HUES48 (cell line): ENCODE measurements around the gene GSAP.

Source experiments
- H3K27ac ChIP-seq: one replicate; pipeline ENCODE4 v1.7.0; 2013; ENCODE audit warnings: low read depth, low read length, inconsistent platforms
- H3K27me3 ChIP-seq: 2 replicates; pipeline ENCODE4 v1.6.1; 2013; ENCODE audit warnings: mild to moderate bottlenecking, low read length; ENCODE audit not compliant: control insufficient read depth, insufficient read depth
- H3K36me3 ChIP-seq: 2 replicates; pipeline ENCODE4 v1.6.1; 2013; ENCODE audit warnings: low read length; ENCODE audit not compliant: control insufficient read depth, insufficient read depth
- H3K4me1 ChIP-seq: 2 replicates; pipeline ENCODE4 v1.6.1; 2013; ENCODE audit warnings: mild to moderate bottlenecking, low read length; ENCODE audit not compliant: control insufficient read depth, insufficient read depth
- H3K4me3 ChIP-seq: 2 replicates; pipeline ENCODE4 v1.5.1; 2013; ENCODE audit warnings: mild to moderate bottlenecking, low read depth, low read length
- H3K9ac ChIP-seq: 2 replicates; pipeline ENCODE4 v1.6.1; 2013; ENCODE audit warnings: mild to moderate bottlenecking, low read depth, low read length, moderate library complexity
- H3K9me3 ChIP-seq: 2 replicates; pipeline ENCODE4 v1.6.1; 2013; ENCODE audit warnings: low read length; ENCODE audit not compliant: control insufficient read depth, insufficient read depth

GSAP gene

DNA sequence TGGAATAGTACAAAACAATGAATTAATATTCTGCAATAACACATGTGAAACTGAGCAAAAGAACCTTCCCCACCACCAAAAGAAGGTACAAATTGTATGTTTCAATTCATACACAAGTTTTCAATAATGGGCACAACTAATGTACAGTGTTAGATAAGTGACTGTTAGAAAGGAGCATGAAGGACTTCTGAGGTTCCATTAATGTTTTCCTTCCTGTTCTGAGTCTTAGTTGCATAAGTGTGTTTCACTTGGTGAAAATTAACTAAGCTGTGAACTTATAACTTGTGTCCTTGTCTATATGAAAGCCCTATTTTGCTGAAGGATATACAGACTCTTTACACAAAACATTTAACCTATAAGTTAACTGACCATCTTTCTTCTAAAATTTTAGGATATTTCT lies 8.2 kb downstream of the GSAP start:
- Histone ChIP-seq H3K9me3 (no peaks in the 10 kb centered on the region), H3K27ac (no peak overlapping the region), H3K4me1 (peaks cover 30% of the 10 kb centered on the region), H3K9ac (no peak overlapping the region), H3K4me3 (no peak overlapping the region), H3K27me3 (no peaks in the 10 kb centered on the region), H3K36me3 (no peaks in the 10 kb centered on the region)

DNA sequence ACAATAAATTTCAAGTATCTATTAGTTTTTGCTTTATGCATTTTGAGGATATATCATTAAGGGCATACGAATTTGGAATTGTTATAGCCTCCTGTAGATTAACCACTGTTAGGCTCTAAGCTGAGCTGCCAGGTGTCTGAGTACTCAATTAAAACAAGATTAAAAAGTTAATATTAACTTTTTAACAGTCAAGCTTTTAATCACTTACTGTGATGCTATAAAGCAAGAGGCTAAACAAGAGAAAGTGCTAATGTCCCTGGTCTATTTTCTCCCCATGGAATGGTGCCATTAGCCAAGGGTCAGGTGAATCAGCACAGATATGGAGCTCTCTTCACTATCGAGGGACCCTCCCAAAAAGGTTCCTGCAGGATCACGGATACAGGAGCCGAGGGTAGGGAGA lies 9.7 kb downstream of the GSAP start:
- Histone ChIP-seq H3K36me3 (no peaks in the 10 kb centered on the region), H3K9ac (no peak overlapping the region), H3K4me1 (peaks cover 24% of the 10 kb centered on the region), H3K27me3 (no peaks in the 10 kb centered on the region), H3K9me3 (no peaks in the 10 kb centered on the region), H3K4me3 (no peak overlapping the region), H3K27ac (no peak overlapping the region)

DNA sequence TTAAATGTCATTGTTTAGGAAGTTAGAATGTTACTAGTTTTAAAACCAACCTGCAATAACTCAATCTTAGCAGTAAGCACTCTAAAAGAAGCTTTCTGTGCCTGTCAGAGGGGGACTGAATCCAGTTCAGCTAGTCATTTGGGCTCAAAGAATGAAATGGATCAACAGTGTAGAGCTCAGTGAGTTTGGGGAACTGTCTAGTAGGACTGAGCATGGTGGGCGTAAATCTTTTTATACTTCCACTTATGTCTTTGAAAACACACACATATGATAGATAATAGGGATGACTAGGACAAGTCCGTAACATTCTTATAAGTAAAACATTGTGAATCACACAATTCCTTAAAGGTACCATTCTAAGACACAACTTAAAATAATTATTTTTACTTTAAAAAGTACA lies 11.5 kb downstream of the GSAP start:
- Histone ChIP-seq H3K27ac (no peak overlapping the region), H3K27me3 (no peaks in the 10 kb centered on the region), H3K9me3 (no peaks in the 10 kb centered on the region), H3K4me3 (no peak overlapping the region), H3K4me1 (peaks cover 10% of the 10 kb centered on the region), H3K36me3 (no peaks in the 10 kb centered on the region), H3K9ac (no peak overlapping the region)

DNA sequence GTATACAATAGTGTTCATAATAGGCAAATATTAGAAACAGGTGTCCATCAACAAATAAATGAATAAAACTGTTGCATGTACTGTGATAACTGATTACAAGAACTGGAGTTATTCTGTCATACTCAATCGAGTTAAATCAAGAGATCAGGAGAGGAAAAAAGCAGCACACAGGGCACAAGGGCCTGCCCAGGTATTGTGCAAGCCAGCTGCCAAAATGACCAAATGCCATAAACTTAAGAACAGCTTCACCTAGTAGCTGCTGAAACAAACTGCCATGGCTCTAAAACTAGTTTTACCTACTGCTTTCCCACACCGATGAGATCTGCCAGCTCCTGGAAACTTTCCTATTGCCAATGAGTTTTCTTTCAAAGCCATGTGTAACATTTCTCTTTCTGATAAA lies 12.2 kb downstream of the GSAP start:
- H3K27me3 ChIP-seq, result no peaks in the 10 kb centered on the region
- H3K9me3 ChIP-seq, result no peaks in the 10 kb centered on the region
- no peaks in the 10 kb centered on the region for H3K36me3 ChIP-seq
- H3K27ac ChIP-seq, result no peak overlapping the region
- H3K4me1 ChIP-seq, result peaks cover 8% of the 10 kb centered on the region
- H3K4me3 ChIP-seq, result no peak overlapping the region
- H3K9ac ChIP-seq, result no peak overlapping the region

DNA sequence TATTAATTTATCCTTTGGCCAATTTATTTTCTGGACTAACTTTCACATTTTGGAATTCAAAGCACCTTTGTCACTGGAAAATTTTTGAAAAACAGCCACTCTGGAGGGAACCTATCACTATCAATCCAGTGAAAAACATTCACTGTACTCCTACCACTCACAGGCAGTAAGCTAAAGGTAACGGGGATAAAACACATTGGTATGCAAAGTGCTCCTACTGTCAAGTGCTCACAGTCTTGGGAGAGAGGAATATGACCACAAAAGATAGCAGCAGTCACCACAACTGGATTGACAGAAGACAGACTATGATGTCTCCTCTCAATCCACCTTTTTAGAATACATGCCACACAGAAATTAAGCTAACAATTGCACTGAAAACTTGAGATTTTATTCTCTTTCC lies 13.3 kb downstream of the GSAP start:
- no peak overlapping the region for H3K4me3 ChIP-seq
- no peaks in the 10 kb centered on the region for H3K9me3 ChIP-seq
- H3K36me3 ChIP-seq, result no peaks in the 10 kb centered on the region
- peaks cover 8% of the 10 kb centered on the region for H3K4me1 ChIP-seq
- no peaks in the 10 kb centered on the region for H3K27me3 ChIP-seq
- no peak overlapping the region for H3K9ac ChIP-seq
- no peak overlapping the region for H3K27ac ChIP-seq

DNA sequence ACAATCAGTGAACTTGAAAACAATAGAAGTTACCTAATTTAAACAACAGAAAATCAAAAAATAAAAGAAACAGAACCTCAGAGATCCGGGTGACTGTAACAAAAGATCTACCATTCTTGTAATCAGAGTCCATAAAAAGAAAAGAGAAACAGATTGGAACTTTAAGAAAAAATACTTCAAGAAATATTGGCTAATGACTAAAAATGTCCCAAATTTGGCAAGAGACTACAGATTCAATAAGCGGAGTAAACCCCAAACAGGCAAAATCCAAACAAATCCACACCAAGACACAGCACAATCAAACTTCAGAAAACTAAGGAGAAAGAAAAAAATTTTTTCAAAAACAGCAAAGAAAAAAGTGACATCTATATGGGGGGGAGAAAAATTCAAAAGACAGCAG lies 15.1 kb downstream of the GSAP start:
- Histone ChIP-seq H3K4me3 (no peak overlapping the region), H3K27me3 (no peaks in the 10 kb centered on the region), H3K9ac (no peak overlapping the region), H3K4me1 (peaks cover 15% of the 10 kb centered on the region), H3K9me3 (no peaks in the 10 kb centered on the region), H3K27ac (no peak overlapping the region), H3K36me3 (no peaks in the 10 kb centered on the region)

DNA sequence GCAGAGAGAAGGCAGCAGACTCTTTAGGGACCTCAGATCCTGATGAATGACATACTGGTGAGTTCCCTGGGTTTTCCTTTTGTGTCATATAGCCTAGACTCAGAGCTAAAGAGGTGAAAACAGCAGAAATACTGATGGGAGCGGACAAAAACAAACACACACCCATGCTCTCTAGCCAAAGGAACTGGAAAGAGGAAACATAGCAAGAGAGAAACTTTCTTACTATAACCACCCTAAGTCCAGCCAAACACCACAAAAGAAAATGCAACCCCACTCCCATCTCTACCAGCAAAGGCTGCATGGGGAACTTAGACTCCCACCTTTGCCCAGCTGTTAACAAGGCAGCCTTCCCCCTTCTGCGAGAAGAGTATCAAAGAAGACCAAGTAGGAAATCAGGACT lies 16.3 kb downstream of the GSAP start:
- peaks cover 24% of the 10 kb centered on the region for H3K4me1 ChIP-seq
- no peaks in the 10 kb centered on the region for H3K27me3 ChIP-seq
- H3K36me3 ChIP-seq, result no peaks in the 10 kb centered on the region
- no peaks in the 10 kb centered on the region for H3K9me3 ChIP-seq
- H3K4me3 ChIP-seq, result no peak overlapping the region
- no peak overlapping the region for H3K9ac ChIP-seq
- no peak overlapping the region for H3K27ac ChIP-seq

DNA sequence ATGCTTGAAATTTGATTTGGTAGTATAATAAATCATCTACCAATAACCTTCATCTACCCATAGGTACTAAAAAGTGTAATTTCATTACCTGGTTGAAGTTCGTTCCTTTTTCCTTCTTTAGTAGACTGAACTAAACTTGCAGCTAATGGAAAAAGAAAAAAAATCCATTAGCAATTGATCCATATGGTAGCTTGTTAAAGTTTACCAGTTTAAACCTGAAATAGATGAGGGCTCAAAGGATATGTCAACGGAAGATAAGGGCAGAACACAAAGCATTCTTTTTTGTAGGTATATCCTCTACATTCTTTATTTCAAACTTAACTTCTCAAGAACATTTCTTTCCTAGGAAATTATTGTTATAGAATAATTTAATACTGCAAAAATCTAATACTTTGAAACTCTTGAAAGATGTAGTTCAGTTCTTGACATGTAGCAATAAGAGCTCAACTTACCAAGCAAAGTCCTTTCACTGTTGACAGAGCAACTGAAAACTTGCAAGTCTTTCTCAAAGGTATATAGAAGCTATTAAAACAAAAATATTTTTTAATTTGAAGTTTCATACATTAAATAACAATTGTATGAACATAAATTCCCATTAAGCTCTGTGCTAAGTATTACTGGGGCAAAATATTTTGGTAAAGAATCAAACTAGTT lies 19.1 kb downstream of the GSAP start:
- no peaks in the 10 kb centered on the region for H3K36me3 ChIP-seq
- H3K9ac ChIP-seq, result no peak overlapping the region
- H3K4me3 ChIP-seq, result no peak overlapping the region
- peaks cover 16% of the 10 kb centered on the region for H3K4me1 ChIP-seq
- no peaks in the 10 kb centered on the region for H3K9me3 ChIP-seq
- no peaks in the 10 kb centered on the region for H3K27me3 ChIP-seq
- no peak overlapping the region for H3K27ac ChIP-seq

DNA sequence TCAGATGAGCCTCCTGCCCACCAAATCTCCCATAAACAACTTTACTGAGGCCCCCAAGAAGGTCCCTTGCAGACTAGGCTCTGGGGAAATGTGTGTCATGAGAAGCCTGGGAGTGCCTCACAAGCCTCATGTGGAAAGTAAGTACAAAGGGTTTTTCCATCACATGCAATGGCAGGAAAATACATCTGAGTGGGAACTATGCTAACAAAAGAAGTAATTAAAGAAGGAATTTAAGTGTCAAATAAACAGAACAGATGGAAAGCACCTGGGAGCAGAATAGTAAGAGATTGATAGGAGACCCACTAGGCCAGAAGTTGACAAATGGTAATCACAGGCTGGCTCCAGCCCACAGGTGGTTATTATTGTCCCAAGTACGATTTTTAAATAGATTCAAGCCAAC lies 20.5 kb downstream of the GSAP start:
- Histone ChIP-seq H3K36me3 (no peaks in the 10 kb centered on the region), H3K27me3 (no peaks in the 10 kb centered on the region), H3K4me3 (no peak overlapping the region), H3K27ac (no peak overlapping the region), H3K9ac (no peak overlapping the region), H3K9me3 (no peaks in the 10 kb centered on the region), H3K4me1 (peaks cover 16% of the 10 kb centered on the region)

DNA sequence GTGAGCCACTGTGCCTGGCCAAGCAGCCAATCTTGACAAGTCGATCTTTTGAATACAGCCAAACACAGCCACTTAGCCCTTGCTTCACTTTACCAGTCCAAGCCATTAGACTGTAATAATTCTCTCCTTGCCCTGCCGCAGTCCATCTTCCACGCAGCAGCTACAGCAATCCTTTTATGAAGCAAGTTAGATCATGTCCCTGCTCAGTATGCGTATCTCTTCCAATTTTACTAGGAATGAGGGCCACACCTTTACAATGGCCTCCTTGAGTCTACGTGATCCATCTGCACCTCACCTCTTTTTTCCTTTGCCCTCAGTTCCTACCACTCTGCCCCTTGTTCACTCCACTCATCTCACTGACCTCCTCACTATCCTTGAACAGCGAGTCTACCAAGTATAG lies 22.2 kb downstream of the GSAP start:
- H3K4me1 ChIP-seq, result peaks cover 16% of the 10 kb centered on the region
- H3K9ac ChIP-seq, result no peak overlapping the region
- no peaks in the 10 kb centered on the region for H3K27me3 ChIP-seq
- H3K9me3 ChIP-seq, result no peaks in the 10 kb centered on the region
- H3K4me3 ChIP-seq, result no peak overlapping the region
- H3K36me3 ChIP-seq, result no peaks in the 10 kb centered on the region
- no peak overlapping the region for H3K27ac ChIP-seq

DNA sequence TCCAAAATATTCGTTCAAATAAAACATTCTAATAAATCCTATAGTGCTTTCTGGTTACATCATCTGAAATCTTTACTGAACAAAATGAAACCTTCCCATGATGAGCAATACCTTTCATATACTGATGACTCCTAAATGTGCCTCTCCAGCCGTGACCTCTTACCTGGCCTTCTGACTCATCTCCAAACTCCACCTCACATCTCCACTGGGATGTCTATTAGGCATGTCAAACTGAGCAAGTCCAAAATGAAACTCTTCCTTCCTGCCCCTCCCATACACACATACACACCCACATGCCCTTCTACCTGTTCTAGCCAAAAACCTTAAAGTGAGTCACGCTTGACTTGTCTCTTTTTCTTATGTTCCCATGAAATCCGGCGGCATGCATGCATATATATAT lies 22.9 kb downstream of the GSAP start:
- Histone ChIP-seq H3K4me1 (peaks cover 17% of the 10 kb centered on the region), H3K9ac (no peak overlapping the region), H3K9me3 (no peaks in the 10 kb centered on the region), H3K27me3 (no peaks in the 10 kb centered on the region), H3K36me3 (no peaks in the 10 kb centered on the region), H3K4me3 (no peak overlapping the region), H3K27ac (no peak overlapping the region)

DNA sequence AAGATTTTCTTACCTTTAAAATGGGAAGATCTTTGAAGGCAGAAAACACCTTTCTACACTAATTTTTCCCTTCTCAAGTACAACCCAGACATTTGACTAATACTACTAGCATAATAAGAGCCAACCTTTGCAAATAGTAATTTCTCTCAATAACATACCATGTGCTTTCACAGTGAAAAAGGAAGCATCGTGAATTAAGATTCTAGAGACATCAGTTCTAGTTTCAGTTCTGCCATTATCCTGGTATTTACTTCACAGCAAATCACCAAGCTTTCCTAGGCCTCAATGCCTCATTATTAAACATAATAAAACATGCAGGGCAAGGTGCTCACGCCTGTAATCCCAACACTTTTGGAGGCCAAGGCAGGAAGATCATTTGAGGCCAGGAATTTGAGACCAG lies 24.9 kb downstream of the GSAP start:
- Histone ChIP-seq H3K9me3 (no peaks in the 10 kb centered on the region), H3K4me1 (peaks cover 27% of the 10 kb centered on the region), H3K27ac (no peak overlapping the region), H3K4me3 (no peak overlapping the region), H3K36me3 (no peaks in the 10 kb centered on the region), H3K9ac (no peak overlapping the region), H3K27me3 (no peaks in the 10 kb centered on the region)
